RPMI8226 (cell line): ENCODE results near the gene PCTP.

ENCODE experiments used
- DNase-seq: peaks from one replicate; pipeline ENCODE4 v3.0.0-alpha.2; 2015

Gene PCTP

GRCh38 chr17:55811536-55811935 lies 60.7 kb downstream of the PCTP start:
- DNase-seq: no peak

- DNase-seq: no peak
Measured at GRCh38 chr17:55812323-55812722, 61.5 kb downstream of the PCTP start.

GRCh38 chr17:55813944-55814343 lies 63.1 kb downstream of the PCTP start:
- no peak for DNase-seq

- no peak for DNase-seq
Measured at GRCh38 chr17:55814377-55814776, 63.5 kb downstream of the PCTP start.

GRCh38 chr17:55816532-55817396 lies 65.9 kb downstream of the PCTP start:
- no peak for DNase-seq

- DNase-seq: no peak
Measured at GRCh38 chr17:55817397-55817709, 66.5 kb downstream of the PCTP start.

- no peak for DNase-seq
Measured at GRCh38 chr17:55818026-55818425, 67.2 kb downstream of the PCTP start.

GRCh38 chr17:55818451-55819375 lies 67.9 kb downstream of the PCTP start:
- DNase-seq: no peak

- DNase-seq: no peak
Measured at GRCh38 chr17:55820675-55821074, 69.8 kb downstream of the PCTP start.

- no peak for DNase-seq
Measured at GRCh38 chr17:55822028-55822427, 71.2 kb downstream of the PCTP start.

GRCh38 chr17:55825213-55825612 lies 74.4 kb downstream of the PCTP start:
- peak; percentile 10 for DNase-seq
